Left renal pelvis (tissue), 4 donors: ENCODE results near the gene GLB1L3. TPM values are rescaled to one million over a fixed set of nuclear protein-coding genes. Genes with fewer than 3 reads are reported as not detected.

ENCODE experiments used
- DNase-seq, 4 donors: peaks; one replicate each; pipeline ENCODE4 v3.0.0-alpha.2; 2013; ENCODE audit warnings: low read depth in 4 of 4, low spot score in 3 of 4
- polyA plus RNA-seq, 4 donors: library from polyadenylated mRNA; unstranded; fragments of 120-200 nt; gene quantifications; one replicate each; pipeline ENCODE4 v1.2.1, GENCODE V29; 2013; ENCODE audit not compliant: insufficient read length in 4 of 4

GLB1L3 gene
- polyA plus RNA-seq = 1 to 10 TPM in 3 of 4 donors, under 1 TPM in 1; 0.27 to 1.5 (median 1.2) TPM

GRCh38 chr11:134275534-134276395, at the start of gene GLB1L3:
TSS of gene GLB1L3 (plus strand) at chr11:134276379. CDS start at chr11:134276741, 362 bp downstream.
- DNase-seq = no peak

- no peak for DNase-seq
Observed at GRCh38 chr11:134226806-134227325, 49.3 kb upstream of the GLB1L3 start.

- DNase-seq = no peak
Observed at GRCh38 chr11:134228625-134229024, 47.6 kb upstream of the GLB1L3 start.

GRCh38 chr11:134229126-134229790, 46.9 kb upstream of the GLB1L3 start:
- no peak for DNase-seq

- DNase-seq = no peak
Observed at GRCh38 chr11:134230339-134230738, 45.8 kb upstream of the GLB1L3 start.

- no peak for DNase-seq
Observed at GRCh38 chr11:134231958-134232659, 44.1 kb upstream of the GLB1L3 start.

- no peak for DNase-seq
Observed at GRCh38 chr11:134233729-134234179, 42.4 kb upstream of the GLB1L3 start.

GRCh38 chr11:134235399-134235798, 40.8 kb upstream of the GLB1L3 start:
- DNase-seq = no peak

GRCh38 chr11:134236834-134237556, 39.2 kb upstream of the GLB1L3 start:
- no peak for DNase-seq

GRCh38 chr11:134237557-134237922, 38.6 kb upstream of the GLB1L3 start:
- DNase-seq = no peak

GRCh38 chr11:134238956-134239355, 37.2 kb upstream of the GLB1L3 start:
- no peak for DNase-seq

- DNase-seq = no peak
Observed at GRCh38 chr11:134240592-134240991, 35.6 kb upstream of the GLB1L3 start.

- DNase-seq = no peak
Observed at GRCh38 chr11:134242376-134242775, 33.8 kb upstream of the GLB1L3 start.

GRCh38 chr11:134243913-134244312, 32.3 kb upstream of the GLB1L3 start:
- DNase-seq = no peak

GRCh38 chr11:134244593-134244992, 31.6 kb upstream of the GLB1L3 start:
- DNase-seq = no peak

- no peak for DNase-seq
Observed at GRCh38 chr11:134245434-134245833, 30.7 kb upstream of the GLB1L3 start.

- no peak for DNase-seq
Observed at GRCh38 chr11:134246100-134246499, 30.1 kb upstream of the GLB1L3 start.

GRCh38 chr11:134246678-134247077, 29.5 kb upstream of the GLB1L3 start:
- DNase-seq = no peak

- DNase-seq = no peak
Observed at GRCh38 chr11:134248910-134249480, 27.2 kb upstream of the GLB1L3 start.

- no peak for DNase-seq
Observed at GRCh38 chr11:134250246-134250645, 25.9 kb upstream of the GLB1L3 start.
